ENCODE results near the gene RFT1.

RFT1 gene

GRCh38 chr3:53109190-53109589 lies 21.0 kb downstream of the RFT1 start:
- Histone ChIP-seq H3K36me3 (ENCODE audit: control insufficient read depth, insufficient read depth, low read length) (peaks cover 8% of the 10 kb centered on the region), H3K4me3 (replicated peaks; ENCODE audit: low read depth, low read length) (no peak overlapping the region), H3K27me3 (replicated peaks; ENCODE audit: control insufficient read depth, insufficient read depth, low read length) (no peaks in the 10 kb centered on the region)
- TF ChIP-seq, protein P1, sequence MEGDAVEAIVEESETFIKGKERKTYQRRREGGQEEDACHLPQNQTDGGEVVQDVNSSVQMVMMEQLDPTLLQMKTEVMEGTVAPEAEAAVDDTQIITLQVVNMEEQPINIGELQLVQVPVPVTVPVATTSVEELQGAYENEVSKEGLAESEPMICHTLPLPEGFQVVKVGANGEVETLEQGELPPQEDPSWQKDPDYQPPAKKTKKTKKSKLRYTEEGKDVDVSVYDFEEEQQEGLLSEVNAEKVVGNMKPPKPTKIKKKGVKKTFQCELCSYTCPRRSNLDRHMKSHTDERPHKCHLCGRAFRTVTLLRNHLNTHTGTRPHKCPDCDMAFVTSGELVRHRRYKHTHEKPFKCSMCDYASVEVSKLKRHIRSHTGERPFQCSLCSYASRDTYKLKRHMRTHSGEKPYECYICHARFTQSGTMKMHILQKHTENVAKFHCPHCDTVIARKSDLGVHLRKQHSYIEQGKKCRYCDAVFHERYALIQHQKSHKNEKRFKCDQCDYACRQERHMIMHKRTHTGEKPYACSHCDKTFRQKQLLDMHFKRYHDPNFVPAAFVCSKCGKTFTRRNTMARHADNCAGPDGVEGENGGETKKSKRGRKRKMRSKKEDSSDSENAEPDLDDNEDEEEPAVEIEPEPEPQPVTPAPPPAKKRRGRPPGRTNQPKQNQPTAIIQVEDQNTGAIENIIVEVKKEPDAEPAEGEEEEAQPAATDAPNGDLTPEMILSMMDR (IDR thresholded peaks at IDR 0.05; ENCODE audit: insufficient read depth, low read length, poor library complexity, severe bottlenecking) = no peak
- no peak for DNase-seq (ENCODE audit: extremely low read depth, insufficient read length)

DNA sequence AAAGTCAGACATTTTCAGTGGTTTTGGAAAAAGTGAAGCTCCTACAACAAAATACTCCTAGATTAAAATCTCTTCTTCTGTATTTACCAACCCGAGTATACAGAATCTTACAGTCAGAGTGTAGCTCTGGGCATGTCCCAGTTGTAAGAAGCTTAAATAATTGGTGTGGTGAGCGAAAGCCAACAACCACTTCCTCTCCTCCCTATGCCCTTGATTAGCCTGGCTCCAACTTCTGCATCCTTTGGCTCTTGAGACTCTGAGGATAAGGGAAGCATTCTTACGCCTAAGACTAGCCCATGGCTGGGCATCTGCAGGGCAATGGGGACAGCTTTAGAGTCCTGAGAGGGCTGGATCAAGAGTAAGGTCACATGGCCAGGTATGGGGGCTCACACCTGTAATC lies 25.5 kb downstream of the RFT1 start:
- Histone ChIP-seq H3K4me3 (replicated peaks; ENCODE audit: low read depth, low read length) (no peak overlapping the region), H3K36me3 (ENCODE audit: control insufficient read depth, insufficient read depth, low read length) (peaks cover 16% of the 10 kb centered on the region), H3K27me3 (replicated peaks; ENCODE audit: control insufficient read depth, insufficient read depth, low read length) (no peaks in the 10 kb centered on the region)
- TF ChIP-seq, protein P1 (IDR thresholded peaks at IDR 0.05; ENCODE audit: insufficient read depth, low read length, poor library complexity, severe bottlenecking) = no peak
- DNase-seq (ENCODE audit: extremely low read depth, insufficient read length) = no peak

DNA sequence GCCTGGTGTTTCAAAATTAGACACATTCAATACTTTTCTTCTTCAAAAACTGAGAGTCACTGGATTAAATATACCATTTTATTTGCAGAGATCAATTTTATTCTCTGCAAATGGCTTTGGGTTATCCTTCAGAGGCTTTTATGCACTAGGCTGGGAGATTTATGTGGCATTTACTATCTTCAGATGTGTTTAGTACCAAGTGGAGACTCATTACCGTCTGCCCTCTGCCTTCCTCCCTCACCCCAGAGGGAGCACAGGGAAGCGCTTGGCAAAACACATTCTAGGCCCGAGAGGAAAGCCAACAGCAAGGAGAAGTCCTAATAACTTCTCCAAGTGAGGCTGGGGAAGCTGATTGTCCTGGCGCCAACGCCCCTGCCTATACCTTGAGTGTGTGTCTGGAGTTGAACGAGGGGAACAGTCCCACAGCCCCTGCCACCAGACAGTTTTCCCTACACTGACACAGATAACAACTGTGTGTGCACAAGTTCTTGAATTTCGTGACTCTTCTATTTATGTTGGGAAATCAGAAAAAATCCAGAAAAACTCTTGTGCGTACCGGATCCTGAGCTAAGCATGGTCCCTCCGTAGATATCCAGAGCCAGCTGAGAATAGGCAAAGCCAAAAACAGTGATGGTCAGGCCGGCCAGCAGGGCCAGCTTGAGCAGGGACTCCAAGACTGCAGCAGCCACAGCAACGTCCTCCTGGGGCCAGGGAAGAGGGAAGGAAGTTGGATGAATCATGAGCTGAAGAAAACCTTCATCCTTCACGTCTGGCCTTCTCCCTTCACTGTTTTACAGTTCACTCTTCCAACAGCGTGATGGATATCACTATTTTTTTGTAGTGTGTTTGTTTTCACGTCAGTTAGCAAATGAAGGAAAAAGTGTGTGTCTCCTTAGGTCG lies 26.6 kb downstream of the RFT1 start:
- H3K4me3 ChIP-seq (replicated peaks; ENCODE audit: low read depth, low read length) = no peak overlapping the region
- TF ChIP-seq, protein P1 (IDR thresholded peaks at IDR 0.05; ENCODE audit: insufficient read depth, low read length, poor library complexity, severe bottlenecking) = no peak
- DNase-seq (ENCODE audit: extremely low read depth, insufficient read length) = no peak
- H3K36me3 ChIP-seq (ENCODE audit: control insufficient read depth, insufficient read depth, low read length) = peaks cover 22% of the 10 kb centered on the region
- H3K27me3 ChIP-seq (replicated peaks; ENCODE audit: control insufficient read depth, insufficient read depth, low read length) = no peaks in the 10 kb centered on the region

- no peak overlapping the region for H3K4me3 ChIP-seq (replicated peaks; ENCODE audit: low read depth, low read length)
- TF ChIP-seq, protein P1 (IDR thresholded peaks at IDR 0.05; ENCODE audit: insufficient read depth, low read length, poor library complexity, severe bottlenecking) = no peak
- no peak for DNase-seq (ENCODE audit: extremely low read depth, insufficient read length)
- peaks cover 22% of the 10 kb centered on the region for H3K36me3 ChIP-seq (ENCODE audit: control insufficient read depth, insufficient read depth, low read length)
- no peaks in the 10 kb centered on the region for H3K27me3 ChIP-seq (replicated peaks; ENCODE audit: control insufficient read depth, insufficient read depth, low read length)
These were observed 27.6 kb downstream of the RFT1 start for GRCh38 chr3:53102601-53103147.

DNA sequence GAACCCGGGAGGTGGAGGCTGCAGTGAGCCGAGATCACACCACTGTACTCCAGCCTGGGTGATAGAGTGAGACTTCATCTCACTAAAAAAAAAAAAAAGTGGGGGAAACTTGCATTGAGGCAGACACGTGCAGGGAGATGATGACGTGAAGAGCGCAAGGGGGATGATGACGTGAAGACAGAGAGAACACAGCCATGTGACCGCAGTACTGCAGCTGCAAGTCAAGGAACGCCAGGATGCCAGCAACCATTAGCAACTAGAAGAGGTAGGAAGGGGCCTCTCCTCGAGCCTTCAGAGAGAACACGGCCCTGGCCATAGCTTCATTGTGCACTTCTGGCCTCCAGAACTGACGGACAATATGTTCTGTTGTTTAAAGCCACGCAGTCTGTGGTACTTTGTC lies 28.3 kb downstream of the RFT1 start:
- H3K36me3 ChIP-seq (ENCODE audit: control insufficient read depth, insufficient read depth, low read length) = peaks cover 21% of the 10 kb centered on the region

More for the DNA sequence above, 28.3 kb downstream of the RFT1 start:
- no peaks in the 10 kb centered on the region for H3K27me3 ChIP-seq (replicated peaks; ENCODE audit: control insufficient read depth, insufficient read depth, low read length)
- no peak overlapping the region for H3K4me3 ChIP-seq (replicated peaks; ENCODE audit: low read depth, low read length)
- no peak for DNase-seq (ENCODE audit: extremely low read depth, insufficient read length)
- TF ChIP-seq, protein P1 (IDR thresholded peaks at IDR 0.05; ENCODE audit: insufficient read depth, low read length, poor library complexity, severe bottlenecking) = no peak
